HepG2 (cell line): ENCODE results near the gene JPH2. TPM values are rescaled to one million over a fixed set of nuclear protein-coding genes. Genes with fewer than 3 reads are reported as not detected.

ENCODE experiments used
- ATAC-seq: fragments of 200-7000 bp; cut with Tn5 transposase; 3 replicates; pipeline ENCODE4 v1.9.1; 2020; ENCODE audit warnings: mild to moderate bottlenecking, moderate library complexity
- BruUV-seq: library from RNA; stranded (reverse); fragments of 400-500 nt; replicated peaks from 2 replicates; lab custom pipeline; 2021; lab: Mats Ljungman, UMichigan
- CTCF ChIA-PET: fragments of 300-600 bp; formaldehyde crosslinking; extraction: SDS; loops from one replicate; lab custom pipeline; 2021; ENCODE audit warnings: low total read pairs, inconsistent platforms, low intra/inter-chr PET ratio; lab: Yijun Ruan, JAX
- POLR2A ChIA-PET: fragments of 350-600 bp; sonication (Branson Sonifier 250); formaldehyde crosslinking; loops from one replicate; lab custom pipeline; 2020; ENCODE audit warnings: antibody characterized with exemption, inconsistent platforms; lab: Yijun Ruan, JAX
- DNase-seq: peaks from one replicate; pipeline ENCODE4 v3.0.0-alpha.2; 2015; ENCODE audit warnings: low spot score
- FAIRE-seq: peaks from 3 replicates; lab custom pipeline; 2011; peaks lifted over from hg19 to GRCh38; lab: Jason Lieb, UNC
- H2AFZ ChIP-seq: one replicate; pipeline ENCODE4 v1.6.1; 2011; ENCODE audit warnings: low read length, inconsistent platforms
- H3K27ac ChIP-seq: fragments of 300-600 bp; 3 replicates; pipeline ENCODE4 v1.8.0; 2011; ENCODE audit warnings: mixed run types, mild to moderate bottlenecking, mixed read lengths, low read length, inconsistent platforms; ENCODE audit not compliant: insufficient read depth; ENCODE audit errors: extremely low read length
- H3K27me3 ChIP-seq, 2 experiments: fragments of 200-600 bp in 1 of 2; 2 replicates in 1 of 2; 3 replicates in 1 of 2; pipeline versions ENCODE4 v1.6.0 to v1.8.0; 2011; ENCODE audit warnings: low read length in 2 of 2, mild to moderate bottlenecking in 2 of 2, moderate library complexity in 2 of 2, inconsistent platforms in 1 of 2; ENCODE audit not compliant: insufficient read depth in 2 of 2, control insufficient read depth in 1 of 2
- H3K36me3 ChIP-seq, 2 experiments: fragments of 200-600 bp in 1 of 2; replicated peaks in 1 of 2; 2 replicates in 1 of 2; 3 replicates in 1 of 2; pipeline versions ENCODE4 v1.5.1 to v1.8.0; 2011; ENCODE audit warnings: low read length in 2 of 2, inconsistent platforms in 1 of 2; ENCODE audit not compliant: insufficient read depth in 2 of 2, control insufficient read depth in 1 of 2
- H3K4me1 ChIP-seq: 2 replicates; pipeline ENCODE4 v1.5.1; 2012; ENCODE audit warnings: low read length, inconsistent platforms; ENCODE audit not compliant: insufficient read depth
- H3K4me2 ChIP-seq: 2 replicates; pipeline ENCODE4 v1.6.0; 2011; ENCODE audit warnings: low read depth, low read length, inconsistent platforms
- H3K4me3 ChIP-seq, 3 experiments: fragments of 200-600 bp in 1 of 3; sonication (generic), shearing (Covaris generic) in 1 of 3; replicated peaks in 1 of 3; 2 replicates each; pipeline ENCODE4 v1.5.1; 2011 to 2016; ENCODE audit warnings: low read length in 3 of 3, inconsistent platforms in 2 of 3, low read depth in 2 of 3, mild to moderate bottlenecking in 2 of 3, control low read depth in 1 of 3, mixed read lengths in 1 of 3; ENCODE audit not compliant: insufficient read depth in 1 of 3
- H3K79me2 ChIP-seq: one replicate; pipeline ENCODE4 v1.6.1; 2011; ENCODE audit warnings: low read length, inconsistent platforms; ENCODE audit not compliant: insufficient read depth
- H3K9ac ChIP-seq: 2 replicates; pipeline ENCODE4 v1.6.0; 2011; ENCODE audit warnings: mild to moderate bottlenecking, low read depth, low read length, inconsistent platforms; ENCODE audit not compliant: insufficient read depth
- H3K9me3 ChIP-seq: 2 replicates; pipeline ENCODE4 v1.5.1; 2012; ENCODE audit warnings: mild to moderate bottlenecking, low read length
- H4K20me1 ChIP-seq: 2 replicates; pipeline ENCODE4 v1.6.0; 2011; ENCODE audit warnings: inconsistent platforms, mild to moderate bottlenecking, low read length, moderate library complexity; ENCODE audit not compliant: insufficient read depth
- CEBPB ChIP-seq: IDR thresholded peaks from 2 replicates; pipeline ENCODE4 v1.6.1; 2011; ENCODE audit warnings: low read depth, low read length, improper control_type of control experiment, borderline replicate concordance
- CSRNP2 ChIP-seq: sonication (generic); formaldehyde crosslinking; conservative IDR thresholded peaks from 2 replicates; pipeline ENCODE4 v1.8.0; 2022; ENCODE audit warnings: low read depth, missing genetic modification reagents
- HMGXB4 ChIP-seq, 2 experiments: sonication (generic) in 1 of 2; formaldehyde crosslinking in 1 of 2; IDR thresholded peaks; 2 replicates each; pipeline versions ENCODE4 v1.4.0 to v1.6.1; 2018 to 2020; ENCODE audit warnings: missing genetic modification reagents in 2 of 2, borderline replicate concordance in 1 of 2, low read depth in 1 of 2, mild to moderate bottlenecking in 1 of 2, missing biosample characterization in 1 of 2
- MAFK ChIP-seq, 2 experiments: IDR thresholded peaks in 1 of 2; conservative IDR thresholded peaks in 1 of 2; 2 replicates each; pipeline ENCODE4 v1.6.1; 2011; ENCODE audit warnings: improper control_type of control experiment in 2 of 2, low read length in 2 of 2
- SMYD3 ChIP-seq: sonication (generic); formaldehyde crosslinking; IDR thresholded peaks from 2 replicates; pipeline ENCODE4 v1.8.1; 2023; ENCODE audit warnings: mild to moderate bottlenecking, missing genetic modification reagents
- THAP11 ChIP-seq: IDR thresholded peaks from 2 replicates; pipeline ENCODE4 v1.6.1; 2016; ENCODE audit warnings: missing biosample characterization, missing genetic modification reagents
- ZNF280D ChIP-seq: sonication (generic); formaldehyde crosslinking; IDR thresholded peaks from 2 replicates; pipeline ENCODE4 v1.5.1; 2020; ENCODE audit warnings: mild to moderate bottlenecking, missing genetic modification reagents
- WGBS: methylation state at CpG from one replicate; pipeline ENCODE4 v1.1.6; 2017; ENCODE audit warnings: low lambda C conversion rate; 5-methylcytosine and 5-hydroxymethylcytosine counted together
- in situ Hi-C: cut with HindIII; loops from 2 replicates; pipeline ENCODE4 v1.10.0; 2017; ENCODE audit warnings: low pct_unique_long_range_greater_than_20kb; ENCODE audit not compliant: extremely low pct_ligation_motif_present
- intact Hi-C: fragments of 100-400 bp; cut with micrococcal nuclease; formaldehyde crosslinking; loops from one replicate; pipeline ENCODE4 v1.10.0; 2022; ENCODE audit not compliant: unreplicated experiment
- polyA plus RNA-seq, 8 experiments: library from polyadenylated mRNA; depleted of rRNA in 3 of 8; stranded (reverse) in 7 of 8; unstranded in 1 of 8; fragments of >200 nt; fragmentation: Illumina TruSeq in 4 of 8; extraction: Trizol in 4 of 8; gene quantifications; 2 replicates each; pipeline versions ENCODE4 v1.2.1 to v1.2.3, GENCODE V29; 2011 to 2016; ENCODE audit warnings: low read depth in 4 of 8, missing spikeins in 1 of 8, mixed read lengths in 1 of 8; ENCODE audit not compliant: insufficient read depth in 1 of 8
- total RNA-seq, 5 experiments: library from RNA; depleted of rRNA; stranded (reverse); fragments of >200 nt; fragmentation: Illumina TruSeq; extraction: Trizol; gene quantifications; 2 replicates each; pipeline ENCODE4 v1.2.3, GENCODE V29; 2016; ENCODE audit warnings: low read depth in 1 of 5
- TF ChIP-seq, protein P1 (sequence below): sonication (generic); IDR thresholded peaks from 2 replicates; pipeline ENCODE4 v1.6.1; 2016; ENCODE audit warnings: low read depth, borderline replicate concordance

JPH2 gene
- total and polyA plus RNA-seq, 2 of the 13 experiments (the other 11 are each of a cell fraction or from before 2014, with no cell fraction given), result 0.42 TPM; not detected in 1

DNA sequence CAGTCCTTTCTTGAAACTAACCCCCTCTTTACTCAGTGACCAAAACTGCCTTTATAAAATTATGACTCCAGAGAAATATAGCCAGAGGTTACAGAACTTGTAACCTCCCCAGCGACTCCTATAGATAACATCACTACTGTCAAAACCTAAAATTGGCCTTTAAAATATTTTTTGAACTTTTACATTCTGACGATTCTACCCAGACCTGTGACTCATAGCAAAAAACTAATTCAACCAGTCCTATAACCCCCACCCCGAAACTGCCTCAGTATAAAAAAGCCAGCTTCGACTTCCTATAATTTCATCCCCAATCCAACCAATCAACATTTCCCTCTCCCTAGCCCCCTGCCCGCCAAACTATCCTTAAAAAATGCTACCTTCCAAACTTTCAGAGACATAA, 13.9 kb downstream of the JPH2 start (continued):
- TF ChIP-seq, protein P1, sequence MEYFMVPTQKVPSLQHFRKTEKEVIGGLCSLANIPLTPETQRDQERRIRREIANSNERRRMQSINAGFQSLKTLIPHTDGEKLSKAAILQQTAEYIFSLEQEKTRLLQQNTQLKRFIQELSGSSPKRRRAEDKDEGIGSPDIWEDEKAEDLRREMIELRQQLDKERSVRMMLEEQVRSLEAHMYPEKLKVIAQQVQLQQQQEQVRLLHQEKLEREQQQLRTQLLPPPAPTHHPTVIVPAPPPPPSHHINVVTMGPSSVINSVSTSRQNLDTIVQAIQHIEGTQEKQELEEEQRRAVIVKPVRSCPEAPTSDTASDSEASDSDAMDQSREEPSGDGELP, result no peak
- TF ChIP-seq MAFK (conservative IDR thresholded peaks at IDR 0.05 in 1 of 2, IDR thresholded peaks at IDR 0.05 in 1 of 2; ENCODE audit: low read length in 2 of 2) (no peak), HMGXB4 (CRISPR knock-in tag; IDR thresholded peaks at IDR 0.05; ENCODE audit: borderline replicate concordance in 1 of 2, low read depth in 1 of 2) (no peak), CSRNP2 (CRISPR knock-in tag) (no peak), SMYD3 (CRISPR knock-in tag) (no peak)

DNA sequence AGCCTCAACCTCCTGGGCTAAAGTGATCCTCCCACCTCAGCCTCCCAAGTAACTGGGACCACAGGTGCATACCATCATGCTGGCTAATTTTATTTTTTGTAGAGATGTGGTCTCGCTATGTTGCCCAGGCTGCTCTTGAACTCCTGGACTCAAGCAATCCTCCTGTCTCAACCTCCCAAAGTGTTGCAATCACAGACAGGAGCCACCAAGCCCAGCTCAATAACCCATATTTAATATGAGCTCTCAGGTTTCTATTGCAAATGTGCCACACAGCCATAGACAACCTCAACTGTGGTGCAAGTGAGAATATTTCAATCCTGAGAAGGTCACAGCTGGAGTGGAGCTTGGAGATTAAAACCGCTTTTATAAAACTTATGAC, 14.4 kb downstream of the JPH2 start:
- peaks cover 9 to 73% of the 10 kb centered on the region in 2 experiments; a peak in 4 of 5 replicates for H3K27me3 ChIP-seq
- in situ Hi-C loops (no loop called here), intact Hi-C loops (no loop called here)
- no peak overlapping the region for H3K9ac ChIP-seq
- BruUV-seq, result no TSS peak
- FAIRE-seq, result no peak
- no peak overlapping the region for H3K4me3 ChIP-seq
- TF ChIP-seq CEBPB (peak; percentile 49), ZNF280D (CRISPR knock-in tag) (no peak), THAP11 (CRISPR knock-in tag) (no peak)
- no peak overlapping the region for H3K27ac ChIP-seq
- H3K4me1 ChIP-seq, result no peaks in the 10 kb centered on the region
- ChIA-PET POLR2A (no interaction called here), CTCF (no interaction called here)
- H3K4me2 ChIP-seq, result no peak overlapping the region
- WGBS, result 0% methylated on average over 2 of the region's 2 CpGs
- no peaks in the 10 kb centered on the region for H3K36me3 ChIP-seq
- H4K20me1 ChIP-seq, result no peaks in the 10 kb centered on the region
- no peak overlapping the region for H2AFZ ChIP-seq
- no peaks in the 10 kb centered on the region for H3K79me2 ChIP-seq
- DNase-seq, result no peak
- H3K9me3 ChIP-seq, result no peaks in the 10 kb centered on the region
- no peak for ATAC-seq
